ENCODE results near the gene NDUFB4. TPM values are rescaled to one million over a fixed set of nuclear protein-coding genes. Genes with fewer than 3 reads are reported as not detected.

NDUFB4 gene
- total RNA-seq, 1 experiment from 2014 or later, result 283 TPM

GRCh38 chr3:120641696-120642246, 45.6 kb downstream of the NDUFB4 start:
- Histone ChIP-seq H3K9ac (ENCODE audit: low read length) (no peak overlapping the region), H3K27ac (ENCODE audit: low read length) (no peak overlapping the region), H3K79me2 (ENCODE audit: low read length) (no peaks in the 10 kb centered on the region), H3K4me3 (ENCODE audit: low read length) (no peak overlapping the region), H3K4me2 (ENCODE audit: low read length) (no peak overlapping the region), H4K20me1 (ENCODE audit: low read length) (no peaks in the 10 kb centered on the region), H3K27me3 (ENCODE audit: low read length) (no peaks in the 10 kb centered on the region), H3K4me1 (ENCODE audit: insufficient read depth, low read length) (no peaks in the 10 kb centered on the region), H2AFZ (ENCODE audit: low read length) (no peak overlapping the region), H3K9me2 (replicated peaks; ENCODE audit: low read length) (0 out of 2 replicates have a peak, but pooled peaks cover 3% of the 10 kb centered on the region), H3F3A (ENCODE audit: low read length, unreplicated experiment) (no peaks in the 10 kb centered on the region), H3K9me3 (ENCODE audit: low read length) (no peaks in the 10 kb centered on the region), H3K36me3 (ENCODE audit: low read depth, low read length) (no peaks in the 10 kb centered on the region)
- DNase-seq (no peak), ATAC-seq (no peak)
- CTCF ChIA-PET, result no interaction called here
- BruUV-seq (replicated peaks), result no TSS peak
- TF ChIP-seq EZH2 (IDR thresholded peaks at IDR 0.05; ENCODE audit: low read length, unreplicated experiment), result no peak
- intact Hi-C loops (cut with micrococcal nuclease), result no loop called here
- POLR2A ChIA-PET (ENCODE audit: unreplicated experiment), result no interaction called here

- no peaks in the 10 kb centered on the region for H3K9me3 ChIP-seq (ENCODE audit: low read length)
- H4K20me1 ChIP-seq (ENCODE audit: low read length), result no peaks in the 10 kb centered on the region
- TF ChIP-seq EZH2phosphoT487 (IDR thresholded peaks at IDR 0.05; ENCODE audit: borderline replicate concordance, low read length), result no peak
- 0 out of 2 replicates have a peak, but pooled peaks cover 3% of the 10 kb centered on the region for H3K9me2 ChIP-seq (replicated peaks; ENCODE audit: low read length)
- no peak overlapping the region for H3K4me3 ChIP-seq (ENCODE audit: low read length)
- no peaks in the 10 kb centered on the region for H3K27me3 ChIP-seq (ENCODE audit: low read length)
- no peak overlapping the region for H3K9ac ChIP-seq (ENCODE audit: low read length)
- intact Hi-C loops (cut with micrococcal nuclease), result no loop called here
- CTCF ChIA-PET, result no interaction called here
- H3K36me3 ChIP-seq (ENCODE audit: low read depth, low read length), result no peaks in the 10 kb centered on the region
- no peaks in the 10 kb centered on the region for H3F3A ChIP-seq (ENCODE audit: low read length, unreplicated experiment)
- no peak for ATAC-seq
- no peak overlapping the region for H3K27ac ChIP-seq (ENCODE audit: low read length)
- no peak overlapping the region for H2AFZ ChIP-seq (ENCODE audit: low read length)
- H3K79me2 ChIP-seq (ENCODE audit: low read length), result no peaks in the 10 kb centered on the region
- H3K4me2 ChIP-seq (ENCODE audit: low read length), result no peak overlapping the region
- POLR2A ChIA-PET (ENCODE audit: unreplicated experiment), result no interaction called here
- H3K4me1 ChIP-seq (ENCODE audit: insufficient read depth, low read length), result no peaks in the 10 kb centered on the region
- no TSS peak for BruUV-seq (replicated peaks)
- DNase-seq, result no peak
Observed at GRCh38 chr3:120642368-120642948, 46.3 kb downstream of the NDUFB4 start.

GRCh38 chr3:120645083-120645845, 49.1 kb downstream of the NDUFB4 start:
- Histone ChIP-seq H3K36me3 (ENCODE audit: low read depth, low read length) (no peaks in the 10 kb centered on the region), H3F3A (ENCODE audit: low read length, unreplicated experiment) (no peaks in the 10 kb centered on the region), H3K4me3 (ENCODE audit: low read length) (no peak overlapping the region), H4K20me1 (ENCODE audit: low read length) (no peaks in the 10 kb centered on the region), H3K4me1 (ENCODE audit: insufficient read depth, low read length) (no peaks in the 10 kb centered on the region), H3K9me3 (ENCODE audit: low read length) (no peaks in the 10 kb centered on the region), H3K27me3 (ENCODE audit: low read length) (no peaks in the 10 kb centered on the region), H3K79me2 (ENCODE audit: low read length) (no peaks in the 10 kb centered on the region), H3K9me2 (replicated peaks; ENCODE audit: low read length) (0 out of 2 replicates have a peak, but pooled peaks cover 3% of the 10 kb centered on the region), H3K4me2 (ENCODE audit: low read length) (no peak overlapping the region), H3K9ac (ENCODE audit: low read length) (no peak overlapping the region), H3K27ac (ENCODE audit: low read length) (no peak overlapping the region), H2AFZ (ENCODE audit: low read length) (no peak overlapping the region)
- CTCF ChIA-PET, result no interaction called here
- no peak for DNase-seq
- TF ChIP-seq EZH2 (IDR thresholded peaks at IDR 0.05; ENCODE audit: low read length, unreplicated experiment) (no peak), EZH2phosphoT487 (IDR thresholded peaks at IDR 0.05; ENCODE audit: borderline replicate concordance, low read length) (no peak), CTCF (conservative IDR thresholded peaks at IDR 0.05; ENCODE audit: low read depth, low read length) (no peak)
- POLR2A ChIA-PET (ENCODE audit: unreplicated experiment), result no interaction called here
- no TSS peak for BruUV-seq (replicated peaks)
- ATAC-seq, result no peak
- intact Hi-C loops (cut with micrococcal nuclease), result no loop called here
